Thoracic aorta (tissue), 2 donors: Measurements from ENCODE around the gene APPL2. TPM values are rescaled to one million over a fixed set of nuclear protein-coding genes. Genes with fewer than 3 reads are reported as not detected.

ENCODE experiments used
- ATAC-seq: fragments of 150-250 bp; one replicate; pipeline ENCODE4 v1.8.0; 2017; ENCODE audit warnings: low read depth; ENCODE audit not compliant: insufficient number of reproducible peaks, low FRiP score
- DNase-seq: peaks from one replicate; pipeline ENCODE4 v3.0.0-alpha.2; 2020; ENCODE audit warnings: low spot score
- H3K27ac ChIP-seq, 2 donors: fragments of 200-600 bp; sonication (generic); 1 replicate in 1 of 2; 2 replicates in 1 of 2; pipeline ENCODE4 v1.5.1; 2016; ENCODE audit warnings: mild to moderate bottlenecking in 2 of 2, moderate library complexity in 2 of 2
- H3K27me3 ChIP-seq: fragments of 200-600 bp; sonication (generic); replicated peaks from 2 replicates; pipeline ENCODE4 v1.6.0; 2016; ENCODE audit warnings: mild to moderate bottlenecking; ENCODE audit not compliant: insufficient read depth
- H3K36me3 ChIP-seq: fragments of 200-600 bp; sonication (generic); one replicate; pipeline ENCODE4 v1.5.1; 2016
- H3K4me1 ChIP-seq, 2 donors: fragments of 200-600 bp; sonication (generic); 1 replicate in 1 of 2; 2 replicates in 1 of 2; pipeline versions ENCODE4 v1.5.1 to v1.6.0; 2016; ENCODE audit warnings: low read depth in 2 of 2, mild to moderate bottlenecking in 1 of 2; ENCODE audit not compliant: control insufficient read depth in 1 of 2
- H3K4me3 ChIP-seq: fragments of 200-600 bp; sonication (generic); 2 replicates; pipeline ENCODE4 v1.5.1; 2016; ENCODE audit warnings: mild to moderate bottlenecking
- H3K9me3 ChIP-seq: fragments of 200-600 bp; sonication (generic); 2 replicates; pipeline ENCODE4 v1.5.1; 2016
- total RNA-seq, 2 donors: library from RNA; depleted of rRNA; stranded (reverse); fragments of >200 nt; gene quantifications; one replicate each; pipeline versions ENCODE4 v1.1.0 to v1.2.3, GENCODE V29; 2016
- TF ChIP-seq, protein P1 (sequence below): fragments of 200-600 bp; sonication (generic); IDR thresholded peaks from one replicate; pipeline ENCODE4 v1.5.1; 2019; ENCODE audit warnings: antibody characterized with exemption

APPL2 gene
- total RNA-seq, 2 donors from 2014 or later, result 38.2 to 60.9 TPM

DNA sequence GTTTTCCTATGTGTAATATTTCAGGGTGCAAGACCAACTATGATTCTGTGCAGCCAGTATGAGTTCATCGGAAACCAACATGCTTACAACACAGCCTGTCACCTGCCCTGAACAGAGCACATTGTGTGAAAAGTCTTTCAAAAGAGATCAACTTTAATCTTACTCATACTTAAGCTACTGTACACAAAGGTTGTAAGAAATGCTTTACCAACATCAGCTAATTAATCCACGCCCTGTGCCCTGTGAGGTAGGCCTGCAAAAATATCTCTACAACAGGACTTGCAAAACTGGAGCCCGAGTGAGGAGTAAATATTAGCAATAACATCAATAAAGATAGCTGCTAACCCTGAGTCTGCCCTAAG lies 15.1 kb downstream of the APPL2 start:
- no peaks in the 10 kb centered on the region for H3K9me3 ChIP-seq
- H3K4me3 ChIP-seq, result no peak overlapping the region
- TF ChIP-seq, protein P1, sequence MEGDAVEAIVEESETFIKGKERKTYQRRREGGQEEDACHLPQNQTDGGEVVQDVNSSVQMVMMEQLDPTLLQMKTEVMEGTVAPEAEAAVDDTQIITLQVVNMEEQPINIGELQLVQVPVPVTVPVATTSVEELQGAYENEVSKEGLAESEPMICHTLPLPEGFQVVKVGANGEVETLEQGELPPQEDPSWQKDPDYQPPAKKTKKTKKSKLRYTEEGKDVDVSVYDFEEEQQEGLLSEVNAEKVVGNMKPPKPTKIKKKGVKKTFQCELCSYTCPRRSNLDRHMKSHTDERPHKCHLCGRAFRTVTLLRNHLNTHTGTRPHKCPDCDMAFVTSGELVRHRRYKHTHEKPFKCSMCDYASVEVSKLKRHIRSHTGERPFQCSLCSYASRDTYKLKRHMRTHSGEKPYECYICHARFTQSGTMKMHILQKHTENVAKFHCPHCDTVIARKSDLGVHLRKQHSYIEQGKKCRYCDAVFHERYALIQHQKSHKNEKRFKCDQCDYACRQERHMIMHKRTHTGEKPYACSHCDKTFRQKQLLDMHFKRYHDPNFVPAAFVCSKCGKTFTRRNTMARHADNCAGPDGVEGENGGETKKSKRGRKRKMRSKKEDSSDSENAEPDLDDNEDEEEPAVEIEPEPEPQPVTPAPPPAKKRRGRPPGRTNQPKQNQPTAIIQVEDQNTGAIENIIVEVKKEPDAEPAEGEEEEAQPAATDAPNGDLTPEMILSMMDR, result no peak
- H3K4me1 ChIP-seq, result peaks cover 15 to 63% of the 10 kb centered on the region in 2 donors
- DNase-seq (no peak), ATAC-seq (no peak)
- no peaks in the 10 kb centered on the region for H3K27me3 ChIP-seq
- peaks cover 12% of the 10 kb centered on the region for H3K36me3 ChIP-seq
- no peak overlapping the region for H3K27ac ChIP-seq

DNA sequence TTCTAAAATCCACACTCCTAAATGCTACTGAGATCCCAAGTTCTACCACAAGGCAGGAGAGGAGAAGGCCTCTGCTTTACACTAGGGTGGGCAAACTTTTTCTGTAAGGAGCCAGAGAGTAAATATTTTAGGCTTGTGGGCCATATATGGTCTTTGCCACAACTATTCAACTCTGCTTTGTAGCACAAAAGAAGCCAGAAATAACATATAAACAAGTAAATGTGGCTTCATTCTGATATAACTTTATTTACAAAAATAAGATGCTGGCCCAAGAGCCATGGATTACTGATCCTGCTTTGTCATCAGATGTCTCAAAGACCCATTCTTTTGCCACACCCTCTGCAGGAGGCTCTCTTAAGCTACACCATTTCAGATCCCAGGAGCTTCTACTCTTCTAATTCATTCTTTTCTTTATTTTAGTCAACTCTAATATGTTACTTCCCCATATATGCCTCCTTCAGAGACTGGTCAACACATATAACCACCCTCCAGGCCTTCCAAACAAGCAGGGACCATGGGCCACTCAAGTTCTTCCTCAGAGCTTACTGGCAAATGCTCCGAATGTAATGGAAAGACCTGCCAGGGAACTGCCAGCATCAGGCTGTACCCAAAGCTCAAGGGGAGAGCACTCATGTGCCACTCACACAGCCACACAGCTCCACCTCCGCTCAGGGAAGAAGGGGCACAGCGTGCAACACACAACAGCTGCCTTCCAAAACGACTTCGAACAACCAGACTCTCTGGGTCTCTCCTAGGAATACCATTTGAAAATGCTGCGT lies 15.6 kb downstream of the APPL2 start:
- H3K4me3 ChIP-seq, result no peak overlapping the region
- DNase-seq, result no peak
- no peak for ATAC-seq
- H3K27me3 ChIP-seq, result no peaks in the 10 kb centered on the region
- TF ChIP-seq, protein P1, result no peak
- peaks cover 9 to 57% of the 10 kb centered on the region in 2 donors for H3K4me1 ChIP-seq
- H3K9me3 ChIP-seq, result no peaks in the 10 kb centered on the region
- H3K27ac ChIP-seq, result no peak overlapping the region
- H3K36me3 ChIP-seq, result peaks cover 17% of the 10 kb centered on the region

DNA sequence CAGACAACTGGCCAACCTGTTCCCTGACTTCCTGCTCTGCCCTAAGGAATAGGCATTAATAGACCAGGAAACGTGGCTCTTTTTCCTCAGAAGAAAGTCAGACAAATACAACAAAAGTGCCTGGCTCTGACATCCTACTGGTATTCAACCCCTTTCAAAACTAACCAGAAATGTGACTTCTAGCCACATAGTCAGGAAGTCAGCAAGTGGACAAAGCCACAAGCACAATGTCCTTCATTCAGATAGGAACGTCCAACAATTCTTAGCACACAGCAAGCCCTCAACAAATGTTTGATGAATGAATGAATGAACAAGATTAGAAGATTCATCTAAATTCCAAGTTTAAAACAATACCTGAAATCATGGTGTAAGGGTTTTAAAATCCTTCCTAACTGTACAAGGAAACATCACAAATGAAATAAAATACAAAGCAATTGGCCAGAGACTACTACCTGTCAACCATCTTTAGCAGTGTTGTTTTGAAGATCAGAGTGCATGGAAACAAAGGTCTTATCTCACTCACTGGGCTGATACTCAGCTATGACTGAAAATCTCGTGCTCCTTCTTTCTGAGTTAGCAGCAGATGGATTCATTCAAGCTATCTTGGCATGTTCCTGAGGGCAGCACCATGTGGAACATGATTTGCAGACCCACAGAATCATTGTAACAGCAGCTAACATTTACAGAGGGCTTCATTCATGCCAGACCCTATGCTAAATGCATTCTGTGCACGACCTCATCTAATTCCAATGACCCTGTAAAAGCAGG lies 16.5 kb downstream of the APPL2 start:
- no peak overlapping the region for H3K4me3 ChIP-seq
- H3K27ac ChIP-seq, result no peak overlapping the region

DNA sequence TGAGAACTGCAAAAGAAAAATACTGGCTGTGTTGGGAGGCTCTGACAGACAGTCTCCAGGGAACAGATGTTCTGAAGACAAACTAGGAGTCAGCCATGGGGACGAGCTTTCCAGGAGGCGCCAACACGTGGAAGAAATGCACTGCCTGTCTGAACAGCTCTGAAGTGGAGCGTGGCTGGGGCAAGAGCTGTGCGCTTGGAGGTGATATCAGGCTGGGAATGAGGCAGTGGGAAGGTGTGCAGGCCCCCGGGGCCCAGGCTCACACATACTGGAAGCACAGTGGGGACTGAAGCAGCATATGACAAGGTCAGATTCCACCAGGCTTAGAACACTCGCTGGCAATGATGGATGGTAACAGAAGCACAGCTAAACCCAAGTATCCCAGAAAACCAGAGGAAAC lies 17.5 kb downstream of the APPL2 start:
- Histone ChIP-seq H3K27me3 (no peaks in the 10 kb centered on the region), H3K4me1 (peaks cover 0 to 38% of the 10 kb centered on the region in 2 donors), H3K27ac (no peak overlapping the region), H3K36me3 (peaks cover 17% of the 10 kb centered on the region), H3K4me3 (no peak overlapping the region), H3K9me3 (no peaks in the 10 kb centered on the region)
- TF ChIP-seq, protein P1, result no peak
- ATAC-seq (no peak), DNase-seq (no peak)

More for the DNA sequence above, 16.5 kb downstream of the APPL2 start:
- TF ChIP-seq, protein P1, result no peak
- H3K36me3 ChIP-seq, result peaks cover 17% of the 10 kb centered on the region
- DNase-seq (no peak), ATAC-seq (no peak)
- H3K4me1 ChIP-seq, result peaks cover 3 to 48% of the 10 kb centered on the region in 2 donors
- H3K9me3 ChIP-seq, result no peaks in the 10 kb centered on the region
- H3K27me3 ChIP-seq, result no peaks in the 10 kb centered on the region

DNA sequence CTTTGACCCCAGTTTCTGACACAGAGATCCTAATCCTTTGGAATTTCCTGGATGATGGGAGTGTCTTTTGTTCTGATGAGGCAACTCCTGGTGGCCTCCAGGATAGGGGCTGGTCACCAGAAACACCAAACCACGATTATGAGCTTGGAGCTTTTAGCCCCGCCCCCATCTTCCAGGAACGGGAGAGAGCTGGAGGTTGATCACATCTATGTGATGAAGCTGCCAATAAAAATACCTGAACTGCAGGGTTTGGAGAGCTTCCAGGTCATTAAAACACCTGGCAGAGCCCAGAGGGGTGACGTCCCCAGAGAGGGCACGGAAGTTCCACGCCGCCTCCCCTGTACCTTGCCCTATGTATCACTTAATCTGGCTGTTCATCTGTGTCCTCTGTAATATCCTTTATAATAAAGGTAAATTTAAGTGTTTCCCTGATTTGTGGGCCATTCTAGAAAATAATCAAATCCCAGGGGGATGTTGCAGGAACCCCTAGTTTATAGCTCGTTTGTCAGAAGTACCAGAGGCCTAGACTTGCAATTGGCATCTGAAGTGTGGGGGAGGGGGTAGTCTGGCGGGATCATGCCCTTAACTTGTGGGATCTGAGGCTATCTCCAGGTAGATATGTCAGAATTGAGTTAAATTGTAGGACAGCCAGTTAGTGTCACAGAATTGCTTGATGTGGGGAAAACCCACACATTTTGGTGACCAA lies 21.2 kb downstream of the APPL2 start:
- DNase-seq (no peak), ATAC-seq (no peak)
- peaks cover 24% of the 10 kb centered on the region for H3K36me3 ChIP-seq
- H3K4me1 ChIP-seq, result peaks cover 0 to 18% of the 10 kb centered on the region in 2 donors
- no peak overlapping the region for H3K27ac ChIP-seq
- no peaks in the 10 kb centered on the region for H3K27me3 ChIP-seq
- TF ChIP-seq, protein P1, result no peak
- no peaks in the 10 kb centered on the region for H3K9me3 ChIP-seq
- H3K4me3 ChIP-seq, result no peak overlapping the region
